Measurements from ENCODE around the gene AMZ1. TPM values are rescaled to one million over a fixed set of nuclear protein-coding genes. Genes with fewer than 3 reads are reported as not detected.

The AMZ1 gene
- total RNA-seq, 1 donor from 2014 or later, result 0.08 TPM

- no peak for DNase-seq (ENCODE audit: low spot score)
- intact Hi-C loops (cut with DNase I), result no loop called here
Measured at GRCh38 chr7:2707481-2707880, 19.5 kb downstream of the AMZ1 start.

DNA sequence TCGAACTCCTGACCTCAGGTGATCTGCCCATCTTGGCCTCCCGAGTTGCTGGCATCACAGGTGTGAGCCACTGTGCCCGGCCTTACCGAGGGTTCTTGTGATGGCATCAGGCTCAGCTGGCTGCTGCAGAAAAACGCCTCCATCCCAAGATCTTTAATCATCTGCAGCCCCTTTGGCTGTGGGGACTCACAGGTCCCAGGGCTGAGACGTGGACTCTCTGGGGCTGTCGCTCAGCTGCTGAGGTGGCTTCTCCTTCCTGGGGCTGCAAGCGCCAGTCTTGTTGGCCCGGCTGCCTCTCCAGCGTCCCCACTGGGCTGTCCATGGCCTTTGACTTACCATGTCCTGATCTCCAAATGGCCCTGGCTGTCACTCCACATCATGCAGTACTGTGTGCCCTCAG, 20.0 kb downstream of the AMZ1 start:
- intact Hi-C loops (cut with DNase I), result no loop called here
- no peak for DNase-seq (ENCODE audit: low spot score)

DNA sequence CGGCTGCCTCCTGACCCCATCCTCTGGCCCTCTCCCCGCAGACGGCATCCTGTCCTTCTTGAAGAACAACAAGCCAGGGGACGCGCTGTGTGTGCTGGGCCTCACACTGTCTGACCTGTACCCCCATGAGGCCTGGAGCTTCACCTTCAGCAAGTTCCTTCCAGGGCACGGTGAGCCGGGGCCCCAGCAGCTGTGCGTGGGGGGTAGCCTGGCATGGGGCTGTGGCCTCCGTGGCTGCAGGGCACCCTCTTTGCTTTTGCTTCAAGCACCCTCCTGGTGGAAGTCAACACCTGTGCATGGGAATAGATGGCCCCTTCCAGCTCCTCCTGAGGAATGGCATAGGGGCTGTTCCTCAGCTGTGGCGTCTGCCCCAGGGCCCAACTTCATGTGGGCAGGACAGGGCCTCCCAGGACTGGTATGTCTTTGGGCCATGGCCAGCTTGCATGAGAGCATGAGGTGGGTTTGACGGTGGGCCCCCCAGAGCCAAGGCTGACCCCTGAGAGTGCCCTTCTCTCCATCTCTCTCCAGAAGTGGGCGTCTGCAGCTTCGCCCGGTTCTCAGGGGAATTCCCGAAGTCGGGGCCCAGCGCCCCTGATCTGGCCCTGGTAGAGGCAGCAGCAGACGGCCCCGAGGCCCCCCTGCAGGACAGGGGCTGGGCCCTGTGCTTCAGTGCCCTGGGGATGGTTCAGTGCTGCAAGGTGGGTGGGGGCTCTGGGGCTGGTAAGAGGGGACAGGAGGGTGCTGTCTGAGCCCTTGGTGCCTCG, 20.7 kb downstream of the AMZ1 start:
- intact Hi-C loops (cut with DNase I), result no loop called here
- no peak for DNase-seq (ENCODE audit: low spot score)

GRCh38 chr7:2709553-2710285, 21.7 kb downstream of the AMZ1 start:
- intact Hi-C loops (cut with DNase I), result no loop called here
- no peak for DNase-seq (ENCODE audit: low spot score)

GRCh38 chr7:2710286-2710655, 22.3 kb downstream of the AMZ1 start:
- DNase-seq (ENCODE audit: low spot score), result no peak
- intact Hi-C loops (cut with DNase I), result no loop called here

GRCh38 chr7:2710901-2711551, 23.0 kb downstream of the AMZ1 start:
- intact Hi-C loops (cut with DNase I), result no loop called here
- no peak for DNase-seq (ENCODE audit: low spot score)

- intact Hi-C loops (cut with DNase I), result no loop called here
- DNase-seq (ENCODE audit: low spot score), result no peak
Measured at GRCh38 chr7:2711895-2712675, 24.1 kb downstream of the AMZ1 start.

GRCh38 chr7:2713370-2713769, 25.4 kb downstream of the AMZ1 start:
- DNase-seq (ENCODE audit: low spot score), result no peak
- intact Hi-C loops (cut with DNase I), result no loop called here

DNA sequence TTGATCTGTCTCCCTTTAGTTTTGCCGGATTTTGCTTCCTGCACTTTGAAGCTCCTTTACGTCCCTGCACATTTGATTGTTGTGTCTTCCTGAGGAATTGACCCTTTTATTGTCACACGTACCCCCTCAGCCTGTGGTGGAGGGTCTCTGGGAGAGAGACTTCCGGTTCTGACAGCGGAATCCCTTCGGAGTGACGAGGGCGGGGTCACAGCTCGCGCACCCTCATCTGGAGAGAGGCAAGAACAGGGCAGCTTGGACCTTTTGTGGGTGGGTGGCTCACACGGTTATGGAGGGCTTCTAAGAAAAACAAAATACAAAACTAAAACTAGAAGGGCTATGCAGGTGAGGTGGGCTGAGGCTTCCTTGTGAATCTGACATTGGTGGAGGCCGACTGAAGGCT, 26.0 kb downstream of the AMZ1 start:
- DNase-seq (ENCODE audit: low spot score), result no peak

DNA sequence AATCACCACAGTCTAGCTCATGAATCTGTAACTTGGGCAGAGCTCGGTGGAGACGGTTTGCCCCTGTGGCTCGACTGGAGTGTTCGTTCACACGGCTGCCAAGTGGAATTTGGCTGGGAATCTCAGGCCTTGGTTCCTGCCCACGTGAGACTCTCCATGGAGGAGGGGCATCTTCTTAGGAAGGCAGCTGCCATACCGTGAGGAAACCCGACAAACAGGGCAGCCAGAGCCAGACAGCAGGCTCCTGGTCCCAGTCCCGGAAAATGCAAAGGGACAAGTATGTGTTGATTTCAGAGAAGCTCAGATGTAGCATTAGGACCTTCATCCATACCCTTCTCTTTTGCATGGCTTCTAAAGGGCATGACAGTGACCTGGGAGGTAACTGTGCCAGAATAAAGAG, 26.6 kb downstream of the AMZ1 start:
- DNase-seq (ENCODE audit: low spot score), result no peak
- intact Hi-C loops (cut with DNase I), result no loop called here

More for the DNA sequence above, 26.0 kb downstream of the AMZ1 start:
- intact Hi-C loops (cut with DNase I), result no loop called here

DNA sequence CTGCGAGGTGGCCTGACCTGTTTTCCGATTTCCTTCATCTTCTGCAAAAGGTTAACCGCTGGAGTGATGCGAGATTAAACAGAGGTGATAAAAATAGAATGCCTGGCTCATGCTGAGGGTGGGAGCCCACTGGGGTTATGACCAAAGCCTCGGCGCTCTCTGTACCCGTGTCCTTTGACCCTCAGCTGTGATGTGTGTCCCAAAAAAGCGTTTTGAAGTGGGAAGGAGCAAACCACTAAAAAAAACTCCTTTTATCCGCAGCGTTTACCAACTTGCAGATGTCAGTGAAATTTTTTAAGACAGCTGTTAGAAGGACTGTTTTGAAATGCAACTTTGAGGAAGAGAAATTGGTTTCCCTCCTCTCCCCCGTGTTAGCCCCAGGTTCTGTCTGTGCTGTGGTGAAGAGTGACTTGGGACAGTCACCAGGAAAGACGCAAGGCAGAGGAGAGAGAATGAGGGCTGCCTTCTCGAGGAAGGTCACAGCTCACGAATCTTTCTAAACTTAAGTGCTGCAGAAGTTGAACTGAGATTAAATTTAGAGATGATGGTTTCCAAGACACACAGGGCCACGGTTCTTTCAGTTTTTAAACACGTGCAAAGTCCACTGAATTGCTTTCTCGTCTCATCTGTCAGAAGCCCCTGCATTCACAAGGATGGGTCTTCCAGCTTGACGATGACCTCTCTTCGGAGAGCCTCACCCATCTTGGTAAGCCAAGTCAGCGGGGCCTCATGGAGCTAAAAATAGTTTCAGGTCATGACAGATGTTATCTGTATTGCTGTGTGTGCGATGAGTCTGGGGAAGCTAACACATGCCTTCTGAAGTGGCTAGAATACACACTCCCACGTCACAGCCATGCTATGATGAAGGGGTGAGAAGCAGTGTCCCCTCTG, 27.6 kb downstream of the AMZ1 start:
- intact Hi-C loops (cut with DNase I), result no loop called here
- DNase-seq (ENCODE audit: low spot score), result no peak

DNA sequence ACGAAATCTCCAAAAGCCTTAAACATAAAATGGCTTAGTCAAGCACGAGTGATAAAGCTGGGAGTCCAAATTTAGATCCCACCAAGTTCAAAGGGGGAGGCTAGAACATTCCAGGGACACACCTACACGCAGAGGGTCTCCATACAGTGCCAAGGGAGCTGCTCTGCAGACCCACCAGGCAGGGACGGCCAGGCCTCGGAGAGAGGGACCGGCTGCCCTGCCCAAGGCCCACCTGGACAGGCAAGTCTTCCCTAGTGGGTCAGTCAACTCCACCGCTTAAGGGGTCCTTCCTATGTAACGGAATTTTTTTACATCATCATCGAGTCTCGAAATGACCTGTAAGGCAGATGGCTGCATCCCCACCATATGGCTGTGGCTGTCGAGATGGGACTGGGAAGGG, 28.5 kb downstream of the AMZ1 start:
- no peak for DNase-seq (ENCODE audit: low spot score)
- intact Hi-C loops (cut with DNase I), result no loop called here

DNA sequence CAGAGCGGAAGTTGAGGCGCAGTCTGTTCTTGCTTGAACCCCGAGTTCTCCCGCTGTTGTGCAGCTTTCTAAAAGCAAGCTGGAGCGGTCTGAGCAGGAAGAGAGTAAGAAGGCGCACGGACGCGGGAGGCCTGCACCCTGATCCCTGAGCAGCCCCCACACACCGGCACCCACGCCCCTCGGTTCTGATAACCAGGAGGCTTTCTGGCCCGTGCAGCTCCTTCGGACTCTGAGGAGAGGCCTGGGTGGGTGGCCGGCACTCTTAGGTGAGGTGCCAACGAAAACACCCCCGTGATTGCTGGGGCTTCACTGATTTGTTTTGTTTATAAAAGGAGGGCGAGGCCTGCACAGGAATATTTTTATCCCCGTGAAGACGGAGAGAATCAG, 28.9 kb downstream of the AMZ1 start:
- intact Hi-C loops (cut with DNase I), result no loop called here
- DNase-seq (ENCODE audit: low spot score), result no peak

DNA sequence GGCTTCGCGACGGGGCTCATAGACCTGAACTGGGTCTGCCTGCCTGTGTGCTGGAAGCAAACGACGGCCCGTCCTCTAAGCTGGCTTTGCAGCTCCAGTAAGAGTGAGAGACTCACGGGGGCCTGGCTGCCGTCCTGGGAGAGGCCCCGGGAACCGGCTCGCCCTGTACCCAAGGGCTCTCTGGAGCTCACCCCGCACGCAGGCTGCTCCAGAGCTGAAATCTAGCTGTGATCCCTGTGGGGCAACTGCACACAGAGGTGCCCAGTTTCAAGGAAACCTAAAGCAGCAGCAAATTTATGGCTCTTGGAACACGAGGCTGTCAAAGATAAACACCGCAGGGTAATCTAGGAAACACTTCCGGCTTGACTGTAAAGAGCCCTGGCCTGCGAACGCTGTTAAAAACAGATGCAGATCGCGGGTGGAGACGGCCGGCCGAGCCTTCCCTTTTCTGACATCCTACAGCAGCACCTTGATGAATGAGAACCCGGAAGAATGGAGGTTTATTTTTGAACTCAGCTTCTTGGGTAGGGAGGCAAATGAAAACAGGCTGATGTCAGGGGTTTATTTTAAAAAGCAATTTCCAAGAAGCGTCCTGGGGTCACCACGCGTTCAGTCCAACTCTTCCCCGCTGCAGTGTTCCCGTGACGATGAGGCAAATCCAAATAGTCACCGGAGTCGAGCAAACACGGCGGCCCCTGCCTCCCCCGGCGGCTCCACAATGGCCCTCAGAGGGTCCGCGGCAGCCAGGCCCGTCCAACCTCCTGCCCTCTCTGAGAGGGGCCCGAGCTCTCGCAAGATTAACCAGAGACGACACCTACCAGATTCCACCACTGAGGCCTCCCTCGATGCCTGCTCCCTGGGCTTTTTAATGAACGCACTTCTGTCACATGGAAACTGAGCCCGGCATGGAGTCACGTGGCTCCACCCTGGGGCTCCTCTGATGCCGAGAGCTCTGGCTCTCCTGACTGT, 29.6 kb downstream of the AMZ1 start:
- no peak for DNase-seq (ENCODE audit: low spot score)
- intact Hi-C loops (cut with DNase I), result no loop called here

DNA sequence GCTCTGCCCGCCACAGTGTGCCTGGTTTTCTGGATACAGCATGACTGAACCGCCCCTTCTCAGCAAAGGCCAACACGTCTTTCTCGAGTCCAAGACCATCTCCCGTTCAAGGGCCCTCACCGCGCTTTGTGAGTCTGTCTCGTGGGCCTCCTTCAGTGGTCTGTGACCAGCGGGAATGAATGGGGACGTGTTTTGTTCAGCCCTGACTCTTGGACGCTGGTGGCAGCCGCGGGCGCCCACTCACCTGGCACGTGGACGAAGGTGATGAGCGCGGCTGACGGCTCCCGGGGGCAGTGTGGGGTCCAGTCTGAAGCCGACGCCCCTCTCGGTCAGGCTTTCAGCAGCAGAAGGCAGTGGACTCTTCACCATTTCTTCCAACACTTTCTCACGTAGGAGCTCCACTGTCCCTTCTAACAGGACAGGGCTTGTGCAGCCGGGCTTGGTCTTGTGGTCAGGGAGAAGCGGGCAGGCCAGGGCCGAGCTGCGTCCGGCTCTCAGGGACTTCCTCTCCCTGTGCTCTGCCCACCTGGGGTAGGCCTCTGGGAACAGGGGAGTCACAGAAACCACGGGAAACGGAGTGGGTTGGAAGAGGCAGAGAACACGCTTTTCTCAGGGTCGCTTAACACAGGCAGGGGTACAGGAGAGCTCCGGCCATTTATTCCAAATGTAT, 30.4 kb downstream of the AMZ1 start:
- DNase-seq (ENCODE audit: low spot score), result no peak
- intact Hi-C loops (cut with DNase I), result no loop called here

- no peak for DNase-seq (ENCODE audit: low spot score)
- intact Hi-C loops (cut with DNase I), result no loop called here
Measured at GRCh38 chr7:2719007-2719406, 31.0 kb downstream of the AMZ1 start.

GRCh38 chr7:2720024-2720423, 32.0 kb downstream of the AMZ1 start:
- intact Hi-C loops (cut with DNase I), result no loop called here
- DNase-seq (ENCODE audit: low spot score), result no peak

- intact Hi-C loops (cut with DNase I), result no loop called here
- DNase-seq (ENCODE audit: low spot score), result no peak
Measured at GRCh38 chr7:2721842-2722241, 33.8 kb downstream of the AMZ1 start.
